Endothelial cell of umbilical vein (primary cell): ENCODE data around the gene TNFAIP8L1.
A peak's percentile ranks its signal among the peaks of the same experiment; 100 is the strongest.

Experiments used
- EZH2 ChIP-seq: IDR thresholded peaks from 2 replicates; pipeline ENCODE4 v1.6.1; 2012; ENCODE audit warnings: borderline replicate concordance, low read depth, mild to moderate bottlenecking, moderate library complexity, low read length, inconsistent platforms; ENCODE audit not compliant: severe bottlenecking
- FOS ChIP-seq: IDR thresholded peaks from 2 replicates; pipeline ENCODE4 v1.6.1; 2011; ENCODE audit warnings: mild to moderate bottlenecking, low read length, moderate library complexity, borderline replicate concordance; ENCODE audit not compliant: insufficient read depth
- GATA2 ChIP-seq: IDR thresholded peaks from 2 replicates; pipeline ENCODE4 v1.7.0; 2011; ENCODE audit warnings: low read depth, mild to moderate bottlenecking, moderate library complexity, mixed read lengths, low read length; ENCODE audit not compliant: insufficient read length, insufficient read depth
- JUN ChIP-seq: IDR thresholded peaks from 2 replicates; pipeline ENCODE4 v1.6.1; 2011; ENCODE audit warnings: borderline replicate concordance, low read depth; ENCODE audit not compliant: insufficient read length, insufficient read depth
- MYC ChIP-seq: IDR thresholded peaks from one replicate; pipeline ENCODE4 v1.6.1; 2011; ENCODE audit warnings: mild to moderate bottlenecking, low read depth, low read length
- POLR2A ChIP-seq: IDR thresholded peaks from 2 replicates; pipeline ENCODE4 v1.6.1; 2012; ENCODE audit warnings: low read depth, mild to moderate bottlenecking, control low read depth, low read length
- POLR2AphosphoS5 ChIP-seq: IDR thresholded peaks from 2 replicates; pipeline ENCODE4 v1.6.1; 2012; ENCODE audit warnings: low read depth, mild to moderate bottlenecking, control low read depth, low read length, moderate library complexity; ENCODE audit not compliant: insufficient read depth
- TF ChIP-seq, protein P1 (sequence below), 2 donors: IDR thresholded peaks; 1 replicate in 1 of 2; 2 replicates in 1 of 2; pipeline ENCODE4 v1.5.1; 2011; ENCODE audit warnings: low read length in 2 of 2, mild to moderate bottlenecking in 2 of 2, moderate library complexity in 2 of 2, control low read depth in 1 of 2, inconsistent platforms in 1 of 2, low read depth in 1 of 2; ENCODE audit not compliant: insufficient read depth in 1 of 2; ENCODE audit errors: extremely low read depth in 1 of 2
- TF ChIP-seq, protein P2 (sequence below): IDR thresholded peaks from 2 replicates; pipeline ENCODE4 v1.6.1; 2011; ENCODE audit not compliant: insufficient read depth, insufficient read length

DNA sequence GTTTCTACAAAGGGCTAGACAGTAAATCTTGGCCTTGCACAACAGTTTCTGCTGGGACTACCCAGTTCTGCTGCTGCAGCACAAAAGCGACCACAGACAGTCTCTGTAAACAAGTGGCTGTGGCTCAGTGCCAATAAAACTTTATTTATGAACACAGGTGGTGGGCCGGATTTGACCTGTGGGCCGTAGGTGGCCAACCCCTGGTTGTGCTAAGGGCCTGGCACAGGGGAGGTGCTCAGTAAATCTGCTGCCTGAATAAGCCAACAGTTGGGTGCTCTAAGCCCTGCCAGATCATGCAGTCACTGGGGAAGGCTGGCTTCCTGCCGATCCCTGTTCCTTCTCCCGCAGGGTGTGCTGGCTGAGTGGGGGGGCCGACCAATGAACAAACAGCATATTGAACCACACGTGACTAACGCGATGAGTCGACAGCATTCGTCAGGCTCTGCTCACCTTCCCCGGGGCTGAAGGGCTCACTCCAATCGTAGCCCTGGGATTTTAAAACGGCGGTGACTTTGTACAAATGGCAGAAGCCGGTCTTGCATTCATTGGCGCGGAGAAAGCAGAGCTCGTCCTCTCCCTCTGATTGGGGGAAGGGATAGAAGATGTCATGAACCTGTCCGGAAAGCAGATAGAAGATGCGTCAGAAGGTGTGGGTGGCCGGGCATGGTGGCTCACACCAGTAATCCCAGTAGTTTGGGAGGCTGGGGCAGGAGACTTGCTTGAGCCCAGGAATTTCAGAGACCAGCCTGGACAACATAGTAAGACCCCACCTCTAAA lies 55.1 kb downstream of the TNFAIP8L1 start:
- TF ChIP-seq EZH2 (no peak), POLR2A (peak; percentile 31), JUN (no peak), FOS (no peak), POLR2AphosphoS5 (no peak), MYC (no peak), GATA2 (no peak)
- TF ChIP-seq, protein P1, sequence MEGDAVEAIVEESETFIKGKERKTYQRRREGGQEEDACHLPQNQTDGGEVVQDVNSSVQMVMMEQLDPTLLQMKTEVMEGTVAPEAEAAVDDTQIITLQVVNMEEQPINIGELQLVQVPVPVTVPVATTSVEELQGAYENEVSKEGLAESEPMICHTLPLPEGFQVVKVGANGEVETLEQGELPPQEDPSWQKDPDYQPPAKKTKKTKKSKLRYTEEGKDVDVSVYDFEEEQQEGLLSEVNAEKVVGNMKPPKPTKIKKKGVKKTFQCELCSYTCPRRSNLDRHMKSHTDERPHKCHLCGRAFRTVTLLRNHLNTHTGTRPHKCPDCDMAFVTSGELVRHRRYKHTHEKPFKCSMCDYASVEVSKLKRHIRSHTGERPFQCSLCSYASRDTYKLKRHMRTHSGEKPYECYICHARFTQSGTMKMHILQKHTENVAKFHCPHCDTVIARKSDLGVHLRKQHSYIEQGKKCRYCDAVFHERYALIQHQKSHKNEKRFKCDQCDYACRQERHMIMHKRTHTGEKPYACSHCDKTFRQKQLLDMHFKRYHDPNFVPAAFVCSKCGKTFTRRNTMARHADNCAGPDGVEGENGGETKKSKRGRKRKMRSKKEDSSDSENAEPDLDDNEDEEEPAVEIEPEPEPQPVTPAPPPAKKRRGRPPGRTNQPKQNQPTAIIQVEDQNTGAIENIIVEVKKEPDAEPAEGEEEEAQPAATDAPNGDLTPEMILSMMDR (IDR thresholded peaks at IDR 0.05; ENCODE audit: extremely low read depth in 1 of 2, insufficient read depth in 1 of 2, low read depth in 1 of 2, low read length in 2 of 2): no peak
- TF ChIP-seq, protein P2, sequence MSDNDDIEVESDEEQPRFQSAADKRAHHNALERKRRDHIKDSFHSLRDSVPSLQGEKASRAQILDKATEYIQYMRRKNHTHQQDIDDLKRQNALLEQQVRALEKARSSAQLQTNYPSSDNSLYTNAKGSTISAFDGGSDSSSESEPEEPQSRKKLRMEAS: peak; percentile 71
